Right renal cortex interstitium (tissue), 3 donors: ENCODE measurements around the gene RHOC. TPM values are rescaled to one million over a fixed set of nuclear protein-coding genes. Genes with fewer than 3 reads are reported as not detected.
A peak's percentile ranks its signal among the peaks of the same experiment; 100 is the strongest.

ENCODE experiments used
- DNase-seq, 3 donors: peaks; one replicate each; pipeline ENCODE4 v3.0.0-alpha.2; 2013; ENCODE audit warnings: low read depth in 3 of 3, low spot score in 2 of 3
- polyA plus RNA-seq, 3 donors: library from polyadenylated mRNA; unstranded; fragments of 120-200 nt; gene quantifications; one replicate each; pipeline ENCODE4 v1.2.1, GENCODE V29; 2013; ENCODE audit not compliant: insufficient read length in 3 of 3

The RHOC gene
- polyA plus RNA-seq, 3 donors: 206 to 239 (median 228) TPM

DNA sequence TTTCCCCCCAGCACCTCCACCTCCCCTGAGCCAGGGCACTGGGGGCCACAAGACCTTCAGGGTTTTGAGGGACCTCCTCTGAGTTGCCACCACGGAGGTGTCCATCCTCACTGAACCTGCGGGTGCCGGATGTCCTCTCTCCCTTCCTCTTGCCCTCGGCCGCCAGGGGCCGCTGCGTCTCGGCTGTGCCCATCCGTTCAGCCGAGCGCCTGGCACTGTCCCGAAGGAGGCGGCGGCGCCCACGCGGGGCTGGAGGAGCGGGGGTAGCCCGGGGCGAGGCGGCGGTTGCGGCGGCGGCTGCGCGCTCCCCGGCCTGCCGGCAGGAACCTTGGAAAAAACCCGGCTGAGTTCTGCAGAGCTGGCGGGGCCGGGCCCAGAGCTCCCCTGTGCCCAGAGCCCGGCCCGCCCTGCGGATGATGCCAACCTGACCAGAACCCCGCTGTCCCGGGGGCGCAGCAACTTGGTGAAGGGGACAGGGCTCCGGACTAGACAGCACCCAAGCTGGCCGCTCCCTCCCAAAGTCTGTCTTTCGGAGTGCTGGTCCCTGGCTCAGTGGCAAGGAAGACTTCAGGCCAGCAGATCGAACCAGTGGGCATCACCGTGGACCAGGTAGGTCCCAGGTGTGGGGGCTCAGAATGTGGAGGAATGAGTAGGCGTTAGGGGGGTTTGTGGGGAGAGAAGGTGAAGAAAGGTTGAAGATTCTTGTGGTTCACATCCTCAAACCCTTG lies 11.9 kb upstream of the RHOC start:
- no peak for DNase-seq

DNA sequence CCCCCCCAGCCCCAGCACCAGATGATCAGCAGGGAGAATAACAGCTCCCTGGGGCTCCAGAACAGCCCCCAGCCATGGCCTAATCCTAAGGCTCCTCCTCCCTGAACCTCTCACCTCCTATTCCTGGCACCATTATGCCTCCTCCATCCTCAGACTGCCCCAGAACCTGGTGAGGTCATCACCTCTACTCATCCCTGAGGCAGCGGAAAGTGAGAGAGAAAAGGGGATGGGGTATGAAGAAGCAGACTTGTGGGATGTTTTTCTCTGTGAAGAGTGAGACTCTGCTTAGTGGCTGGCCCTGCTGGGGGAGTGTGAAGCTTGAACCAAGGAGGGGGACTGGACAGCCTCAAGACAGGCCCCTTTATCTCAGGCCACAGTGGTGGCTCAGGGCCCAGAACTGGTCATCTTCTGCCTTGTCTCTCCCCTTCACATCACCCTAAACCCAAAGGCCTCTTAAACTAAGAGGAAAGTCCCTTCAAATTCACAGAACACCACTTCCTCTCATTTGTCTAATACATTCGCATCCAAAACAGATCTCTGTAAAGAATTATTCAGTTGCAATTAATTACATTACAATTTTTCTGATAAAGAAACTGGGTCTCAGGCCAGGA lies 10.4 kb upstream of the RHOC start:
- DNase-seq: no peak

DNA sequence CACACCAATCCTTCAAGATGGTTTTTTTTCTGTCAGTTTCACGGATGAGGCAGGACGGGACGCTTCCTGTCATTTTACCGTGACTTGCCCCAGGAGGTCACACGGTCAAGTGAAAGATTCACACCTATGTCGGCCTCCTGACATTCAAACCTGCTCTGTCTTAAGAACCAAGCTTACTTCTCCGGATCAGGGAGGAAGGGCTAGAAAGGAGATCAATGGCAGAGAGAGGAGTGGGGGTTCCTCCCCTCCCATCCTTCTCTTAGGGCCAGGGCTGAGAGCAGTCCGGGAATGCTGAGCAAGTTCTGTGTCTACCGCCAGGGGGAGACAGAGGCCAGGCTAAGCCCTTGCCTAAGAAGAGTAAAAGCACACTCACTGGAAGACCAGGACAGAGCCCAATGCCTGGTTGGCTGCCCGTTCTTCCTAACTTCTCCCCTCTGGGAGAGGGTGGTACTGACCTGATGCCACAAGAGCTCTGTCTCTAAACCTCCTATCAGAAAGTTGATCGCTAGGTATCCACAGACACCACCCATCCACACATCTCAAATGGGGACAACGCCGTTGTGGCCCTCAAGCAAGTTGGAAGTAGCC lies 9.3 kb upstream of the RHOC start:
- peak; percentile 86 to 88 (median 87) for DNase-seq

DNA sequence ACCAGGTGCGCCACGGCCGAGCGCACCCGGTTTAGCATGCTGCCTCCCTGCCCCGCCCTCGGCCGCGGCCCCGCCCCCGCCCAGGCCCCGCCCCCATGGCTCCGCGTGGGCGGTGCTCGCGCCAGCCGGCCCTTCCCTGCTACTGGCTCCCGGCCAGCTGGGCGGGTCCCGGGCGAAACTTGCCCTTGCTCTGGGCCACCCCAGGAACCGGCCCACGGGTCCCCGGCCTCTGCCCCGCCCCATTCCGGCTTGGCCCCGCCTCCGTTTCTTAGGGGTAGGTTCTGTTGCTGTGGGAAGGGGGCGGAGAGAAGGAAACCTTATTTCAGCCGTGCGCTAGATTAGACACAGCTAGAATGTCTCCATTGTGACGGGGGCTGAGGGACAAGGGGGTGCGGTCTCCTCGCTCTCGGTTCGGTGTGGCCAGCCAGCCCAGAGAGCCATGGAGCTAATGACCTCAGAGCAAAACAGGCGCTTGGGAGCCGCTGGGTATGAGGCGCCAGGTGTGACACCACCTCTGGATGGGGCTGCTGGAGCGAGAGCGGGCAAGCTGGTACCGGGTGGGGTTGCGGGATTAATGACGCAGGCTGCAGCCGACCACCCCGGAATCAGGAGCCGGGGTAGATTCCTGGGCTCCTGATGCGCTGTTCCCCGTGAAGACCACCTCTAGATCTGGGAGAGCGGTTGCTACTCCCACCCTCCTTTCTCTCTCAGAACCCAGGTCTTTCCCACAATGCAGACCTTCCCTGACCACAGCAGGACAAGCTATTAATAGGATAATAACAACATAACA lies 8.5 kb upstream of the RHOC start, which contains the start of gene PPM1J:
TSS of gene PPM1J (minus strand) at position 69 of the 790 bp plus-strand sequence. CDS start at position 38, 31 bp downstream.
- peak in 2 of 3 donors; percentile 75 to 80 for DNase-seq

DNA sequence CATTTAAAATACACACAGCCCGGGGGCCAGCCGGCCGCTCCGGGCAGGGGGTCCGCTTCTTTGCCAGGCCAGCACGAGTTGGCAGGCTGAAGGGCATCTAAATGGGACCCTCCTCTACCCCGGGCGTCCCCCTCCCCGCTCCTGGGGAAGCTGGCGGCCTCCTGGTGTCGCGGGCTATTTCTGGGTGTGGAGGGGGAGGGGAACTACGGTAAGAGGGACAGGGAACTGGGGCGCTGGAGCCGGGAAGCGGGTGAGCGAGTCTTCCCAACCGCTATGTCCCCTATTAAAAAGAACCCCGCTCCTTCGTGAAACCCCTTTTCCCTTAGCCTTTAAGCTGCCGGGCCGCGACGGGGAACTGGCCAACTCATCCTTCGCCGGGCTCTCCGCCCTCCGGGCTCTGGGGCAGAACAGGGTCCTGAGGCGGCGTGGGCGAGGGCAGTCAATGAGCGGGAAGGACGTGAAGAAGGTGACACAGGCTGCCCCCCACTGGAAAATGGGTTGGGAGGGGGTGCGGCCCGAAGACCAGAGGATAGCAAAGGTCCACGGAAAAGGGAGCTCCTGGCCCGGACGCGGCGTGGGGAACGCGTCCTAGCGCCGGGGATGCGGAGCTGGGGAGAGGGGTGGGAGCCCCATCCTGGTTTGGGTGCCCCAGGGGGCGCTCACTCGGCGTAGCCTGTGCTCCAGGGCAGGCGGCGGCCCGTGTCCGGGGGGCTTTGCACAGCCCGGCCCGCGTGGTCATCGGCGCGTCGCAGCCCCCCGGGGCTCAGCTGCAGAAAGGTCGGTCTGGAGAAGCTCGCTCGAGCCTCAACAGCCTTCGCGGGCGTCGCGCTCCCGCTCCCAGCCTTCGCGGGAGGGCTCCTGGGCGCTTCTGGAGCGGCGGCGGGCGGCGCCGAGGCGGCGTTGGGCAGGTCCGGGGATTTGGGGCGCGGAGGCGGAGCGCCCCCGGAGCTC lies 7.7 kb upstream of the RHOC start:
- no peak for DNase-seq

DNA sequence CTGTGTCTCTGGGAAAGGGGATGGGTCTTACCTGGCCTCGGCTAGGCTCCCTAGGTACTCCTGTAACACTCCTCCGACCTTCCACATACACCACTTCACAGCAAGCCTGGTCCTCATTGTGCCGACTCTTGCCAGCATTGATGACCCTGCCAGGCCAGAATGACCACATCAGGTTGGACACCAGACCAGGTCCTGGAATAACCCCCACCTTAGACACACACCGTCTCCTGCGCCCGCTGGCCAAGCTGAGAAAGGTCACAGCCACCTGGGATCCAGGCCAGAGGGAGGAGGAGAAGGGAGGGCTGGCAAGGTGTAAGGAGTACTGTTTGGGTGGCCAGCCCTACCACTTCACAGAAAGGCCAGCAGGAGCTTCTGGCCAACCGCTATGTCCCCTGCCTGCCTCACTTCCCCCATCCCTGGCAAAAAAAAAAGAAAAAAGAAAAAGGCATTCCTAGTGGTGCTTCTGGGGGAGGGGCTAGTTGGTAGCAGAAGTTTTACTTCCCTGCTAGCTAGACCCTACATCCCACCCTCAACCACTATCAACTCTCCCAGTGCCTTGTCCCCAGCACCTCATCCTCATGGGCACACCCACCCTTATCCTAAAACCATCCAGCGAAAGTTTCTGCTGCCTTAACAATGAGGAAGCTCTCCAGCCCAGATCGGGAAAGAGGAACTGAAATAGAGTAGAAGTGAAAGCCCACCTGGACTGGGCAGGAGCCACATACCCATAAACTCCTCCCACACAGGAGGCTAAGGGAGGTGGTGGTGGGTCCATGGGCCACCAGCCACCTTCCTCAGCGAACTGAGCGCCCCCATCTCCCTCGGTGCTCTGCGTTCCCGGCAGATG lies 6.8 kb upstream of the RHOC start:
- no peak for DNase-seq

DNA sequence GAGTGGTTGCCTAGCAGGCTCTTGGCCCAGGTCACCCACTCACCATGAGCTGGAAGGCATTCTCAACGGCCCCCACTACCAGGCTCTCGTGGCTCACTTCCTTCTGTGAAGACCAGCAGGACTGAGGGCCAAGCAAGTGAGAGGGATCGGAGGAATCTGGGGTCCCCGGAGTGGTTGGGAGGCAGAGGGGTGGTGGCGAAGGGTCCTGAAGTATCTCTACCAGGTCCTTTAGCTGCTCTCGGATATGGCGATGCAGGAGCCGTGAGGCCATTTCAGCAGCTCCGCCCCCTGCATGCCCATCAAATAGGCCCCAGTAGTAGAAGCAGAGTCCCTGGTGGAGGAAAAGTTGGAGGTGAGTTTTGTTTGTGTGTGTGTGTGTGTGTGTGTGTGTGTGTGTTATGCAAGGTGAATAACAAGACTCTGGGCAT lies 5.8 kb upstream of the RHOC start:
- no peak for DNase-seq

DNA sequence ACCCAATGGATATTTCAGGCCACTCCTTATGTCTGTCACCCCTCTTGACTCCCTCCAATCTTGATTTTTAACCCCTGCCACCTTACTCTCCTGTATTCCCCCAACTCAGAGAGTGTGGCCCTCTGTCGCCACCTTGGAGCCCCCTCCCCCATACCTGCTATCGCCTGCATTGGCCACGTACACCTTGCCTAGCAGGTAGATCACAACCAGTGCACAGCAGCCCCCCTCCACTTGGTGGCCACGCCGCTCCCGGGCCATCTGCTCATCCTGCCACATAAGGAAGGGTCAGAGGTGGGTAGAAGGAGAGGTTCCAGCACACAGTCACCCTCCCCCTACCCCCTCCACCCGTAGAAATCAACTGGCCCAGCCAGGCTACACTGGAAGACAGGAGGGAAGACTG lies 5.3 kb upstream of the RHOC start:
- DNase-seq: no peak

DNA sequence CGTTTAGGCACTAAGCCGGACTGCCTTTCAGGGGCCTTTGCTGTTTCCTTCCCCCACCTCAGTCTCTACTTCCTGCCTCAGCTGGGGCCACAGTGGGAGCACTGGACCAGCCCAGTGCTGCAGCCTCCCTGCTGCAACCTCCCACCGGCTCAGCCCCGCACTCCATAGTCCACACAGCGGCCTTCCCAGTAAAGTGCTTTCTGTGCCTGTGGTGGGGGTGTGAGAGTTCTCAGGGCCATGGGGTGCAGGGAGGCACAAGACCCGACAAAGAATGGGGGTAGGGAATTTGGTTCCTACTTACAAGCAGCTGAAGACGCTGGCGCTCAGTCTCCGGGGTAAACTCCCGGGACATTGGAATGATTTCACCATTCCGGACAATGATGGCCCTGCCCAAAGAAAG lies 4.7 kb upstream of the RHOC start:
- no peak for DNase-seq

DNA sequence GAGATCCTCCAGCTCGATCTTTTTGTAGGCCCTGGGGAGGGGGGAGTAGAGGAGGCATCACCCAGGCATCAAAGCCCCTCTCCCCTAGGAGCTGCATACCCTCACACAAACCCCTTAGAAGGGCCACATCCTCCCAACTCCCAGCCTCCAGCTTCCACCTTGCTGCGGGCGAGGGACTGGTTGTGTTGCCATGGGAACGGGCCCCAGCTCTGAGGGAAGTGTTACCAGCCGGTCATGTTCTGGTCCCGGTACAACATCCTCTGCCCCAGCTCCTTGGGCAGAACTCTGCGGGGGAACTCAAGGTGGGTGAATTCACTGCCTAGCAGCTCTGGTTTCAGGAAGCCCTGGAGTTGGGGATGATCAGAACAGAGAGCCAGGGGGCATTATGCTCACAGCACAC lies 4.1 kb upstream of the RHOC start:
- no peak for DNase-seq

DNA sequence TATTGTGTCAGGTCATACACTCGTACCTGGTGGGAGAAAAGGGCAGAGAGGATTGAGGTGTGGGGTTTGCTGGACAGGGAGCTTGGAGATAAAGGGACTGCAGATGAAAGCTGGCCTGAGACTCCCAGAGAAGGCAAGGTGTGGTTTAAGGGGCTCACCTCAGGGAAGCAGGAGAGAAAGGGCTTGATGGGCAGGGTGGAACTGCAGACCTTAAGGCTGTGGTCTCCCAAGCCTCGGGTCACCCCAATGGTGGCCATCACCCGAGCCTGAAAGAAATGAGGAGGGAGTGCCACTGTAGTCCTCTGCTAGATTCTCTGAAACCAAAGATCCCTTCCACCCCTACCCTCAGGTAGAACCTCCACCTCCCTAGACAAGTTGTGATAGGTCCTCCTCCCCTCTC lies 3.7 kb upstream of the RHOC start:
- DNase-seq: no peak

DNA sequence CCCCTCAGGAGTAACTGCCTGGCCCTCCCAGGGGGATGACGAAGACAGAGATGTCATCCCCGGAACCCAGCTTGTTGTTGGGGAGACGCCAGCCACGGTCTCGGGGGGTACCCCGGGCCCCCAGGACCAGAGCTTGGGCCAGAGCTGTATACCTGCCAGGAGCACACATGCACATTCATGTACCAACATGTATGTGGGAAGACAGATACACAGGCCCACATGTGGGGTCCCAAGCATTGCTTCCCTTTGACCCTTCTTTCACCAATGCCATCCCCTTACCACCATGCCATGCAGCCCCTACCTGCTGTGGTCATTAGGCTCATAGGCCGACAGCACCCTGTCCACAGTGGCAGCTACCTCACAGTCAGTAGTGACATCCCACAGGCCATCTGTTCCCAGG lies 3.2 kb upstream of the RHOC start:
- DNase-seq: no peak

DNA sequence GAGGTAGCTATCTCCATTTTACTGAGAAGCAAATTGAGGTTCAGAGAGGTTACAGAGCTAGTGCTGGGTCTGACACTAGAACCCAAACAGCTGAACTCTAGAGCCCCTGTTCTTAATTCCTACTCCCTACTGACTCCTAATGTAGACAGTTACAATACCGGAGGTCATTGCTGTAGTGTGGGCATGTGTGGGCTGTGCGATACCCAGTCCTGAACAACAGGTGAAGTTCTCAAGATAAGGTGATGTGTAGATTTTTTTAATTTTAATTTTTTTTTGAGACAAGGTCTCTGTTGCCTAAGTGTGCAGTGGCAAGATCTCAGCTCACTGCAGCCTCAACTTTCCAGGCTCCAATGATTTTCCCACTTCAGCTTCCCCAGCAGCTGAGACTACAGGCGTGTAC lies 1.6 kb upstream of the RHOC start:
- no peak for DNase-seq

DNA sequence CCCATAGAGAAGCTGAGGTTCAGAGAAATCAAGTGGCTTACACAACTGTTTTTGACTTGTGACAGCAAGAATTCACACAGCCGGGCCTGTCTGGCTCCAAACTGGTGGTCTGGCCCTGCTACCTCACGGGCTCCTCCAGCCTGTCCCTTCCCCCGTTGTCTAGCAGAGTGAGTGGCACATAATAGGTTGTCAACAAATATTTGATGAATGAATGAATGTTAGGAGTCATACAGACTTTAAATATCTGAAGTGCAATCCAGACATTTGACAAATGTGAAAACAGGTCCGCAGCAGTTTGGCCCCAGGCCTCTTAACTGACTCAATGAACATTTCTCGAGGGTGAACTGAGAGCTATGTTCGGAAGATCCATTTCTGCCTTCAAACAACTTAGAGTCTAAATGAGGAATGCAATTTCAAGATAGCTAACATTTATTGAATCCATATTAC lies 1.1 kb upstream of the RHOC start:
- no peak for DNase-seq

DNA sequence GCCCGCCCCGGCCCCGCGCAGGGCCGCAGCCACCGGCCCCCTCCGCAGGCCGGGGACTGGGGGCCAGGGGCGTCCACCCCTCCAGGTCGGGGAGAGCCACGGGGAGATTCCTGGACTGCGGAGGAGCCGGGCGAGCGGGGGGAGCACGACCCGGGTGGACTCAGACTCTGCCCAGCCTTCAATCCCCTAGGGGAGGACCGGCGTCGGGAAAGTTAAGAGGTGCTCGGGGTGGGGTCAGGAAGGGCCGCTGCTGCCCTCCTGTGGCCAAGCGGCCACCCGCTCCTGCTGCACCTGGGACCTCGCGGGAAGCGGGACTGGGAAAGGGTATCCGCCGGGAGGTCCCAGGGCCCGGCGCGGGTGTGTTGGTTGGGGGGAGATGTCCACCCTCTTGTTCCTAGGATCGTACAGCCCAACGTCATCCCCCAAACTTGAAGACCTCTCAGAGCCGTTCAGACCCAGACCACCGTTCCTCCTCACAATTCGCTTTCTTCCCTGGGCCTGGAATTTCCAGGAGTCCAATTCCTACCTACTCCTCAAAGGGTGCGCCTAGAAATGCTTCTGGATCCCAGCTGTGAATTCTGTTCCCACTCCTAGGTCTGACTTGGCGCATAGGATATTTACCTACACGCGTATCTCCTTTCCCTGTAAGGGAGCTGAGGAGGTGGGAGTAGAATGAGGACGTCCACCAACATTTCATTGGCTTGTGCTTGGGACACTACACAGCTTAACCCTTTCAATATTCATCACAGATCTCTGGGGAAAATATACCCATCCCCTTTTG lies 484 bp upstream of the RHOC start:
- peak in 2 of 3 donors; percentile 81 to 82 for DNase-seq

DNA sequence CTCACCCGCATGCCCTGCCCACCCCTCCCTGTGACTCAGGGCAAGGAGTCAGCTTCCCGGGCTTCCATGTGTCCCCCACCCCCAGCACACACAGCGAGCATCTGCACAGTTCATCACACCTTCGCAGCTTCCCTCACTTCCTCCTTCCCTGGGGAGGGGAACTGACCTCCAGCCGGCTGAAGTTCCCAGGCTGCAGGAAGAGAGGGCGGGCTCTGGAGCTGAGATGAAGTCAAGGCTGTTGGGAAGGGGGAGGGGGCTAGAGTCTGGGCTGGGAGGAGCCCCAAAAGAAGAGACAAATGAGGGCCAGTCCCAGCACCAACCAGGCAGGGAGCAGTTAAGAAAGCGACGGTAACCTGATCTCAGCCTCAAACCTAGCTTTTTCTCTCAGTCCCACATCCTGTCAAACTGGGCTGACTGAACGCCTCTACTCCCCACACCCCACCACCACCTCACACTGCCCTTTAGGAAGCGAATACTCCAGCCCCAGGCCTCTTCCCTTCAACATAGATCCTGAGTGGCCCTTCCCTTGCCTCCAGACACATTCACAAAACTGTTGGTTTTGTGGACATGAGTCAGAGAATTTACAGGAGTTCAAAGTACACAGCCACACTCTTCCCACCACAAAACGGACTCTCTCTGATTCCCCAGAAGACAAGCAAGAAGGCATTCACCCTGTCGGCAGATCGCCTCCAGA lies 1.8 kb downstream of the RHOC start:
- peak; percentile 88 to 93 (median 92) for DNase-seq

DNA sequence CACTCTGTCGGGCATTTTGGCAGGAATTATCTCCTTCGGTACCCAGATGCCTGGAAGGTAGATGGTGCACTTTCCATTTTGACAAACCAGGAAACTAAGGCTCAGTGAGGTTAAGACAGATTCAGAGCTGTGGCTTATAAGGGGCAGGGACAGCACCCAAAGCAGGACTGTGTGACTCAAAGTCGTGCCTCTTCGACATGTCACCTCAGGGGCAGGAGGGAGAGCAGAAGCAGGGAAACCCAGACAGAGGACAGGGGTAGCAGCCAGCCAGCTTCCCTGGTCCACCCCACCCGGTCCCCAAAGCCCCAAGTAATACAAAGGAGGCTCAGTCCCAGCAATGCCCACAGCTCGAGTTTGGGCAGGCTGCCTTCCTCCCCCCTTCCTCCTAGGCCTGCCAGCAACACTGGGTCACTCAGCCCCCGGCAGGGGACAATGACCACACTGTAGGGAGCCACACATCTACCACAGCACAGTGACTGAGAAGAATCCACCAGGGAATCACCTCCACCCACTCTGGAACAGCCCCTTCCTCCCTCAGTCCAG lies 2.5 kb downstream of the RHOC start:
- DNase-seq: no peak
